IPS-20b (cell line): ENCODE measurements around the gene ANKRD28.

ENCODE experiments used
- H3K27ac ChIP-seq: one replicate; pipeline ENCODE4 v1.5.1; 2013; ENCODE audit warnings: low read length
- H3K27me3 ChIP-seq: 2 replicates; pipeline ENCODE4 v1.6.1; 2013; ENCODE audit warnings: mild to moderate bottlenecking, low read length, inconsistent platforms; ENCODE audit not compliant: insufficient read depth
- H3K36me3 ChIP-seq: 2 replicates; pipeline ENCODE4 v1.6.1; 2013; ENCODE audit warnings: low read depth, mild to moderate bottlenecking, inconsistent platforms, low read length, moderate library complexity; ENCODE audit not compliant: insufficient read depth
- H3K4me1 ChIP-seq: 2 replicates; pipeline ENCODE4 v1.6.1; 2013; ENCODE audit warnings: mild to moderate bottlenecking, control low read depth, inconsistent platforms, low read length, moderate library complexity; ENCODE audit not compliant: insufficient read depth
- H3K4me3 ChIP-seq: 2 replicates; pipeline ENCODE4 v1.5.1; 2013; ENCODE audit warnings: mild to moderate bottlenecking, low read length, inconsistent platforms
- H3K9ac ChIP-seq: 2 replicates; pipeline ENCODE4 v1.6.1; 2013; ENCODE audit warnings: low read depth, mild to moderate bottlenecking, inconsistent platforms, low read length, moderate library complexity
- H3K9me3 ChIP-seq: 2 replicates; pipeline ENCODE4 v1.6.1; 2013; ENCODE audit warnings: mild to moderate bottlenecking, low read depth, low read length, inconsistent platforms; ENCODE audit not compliant: insufficient read depth

The ANKRD28 gene

GRCh38 chr3:15681668-15682067 lies 116.1 kb downstream of the ANKRD28 start:
- Histone ChIP-seq H3K4me3 (no peak overlapping the region), H3K27me3 (no peaks in the 10 kb centered on the region), H3K9ac (no peak overlapping the region), H3K27ac (no peak overlapping the region), H3K36me3 (peaks cover 81% of the 10 kb centered on the region), H3K9me3 (no peaks in the 10 kb centered on the region), H3K4me1 (no peaks in the 10 kb centered on the region)

- H3K4me3 ChIP-seq = no peak overlapping the region
- H3K27ac ChIP-seq = no peak overlapping the region
- H3K36me3 ChIP-seq = peaks cover 81% of the 10 kb centered on the region
These were observed 118.5 kb downstream of the ANKRD28 start for GRCh38 chr3:15679306-15679705.

GRCh38 chr3:15676259-15676658 lies 121.5 kb downstream of the ANKRD28 start:
- H3K9ac ChIP-seq = no peak overlapping the region
- H3K36me3 ChIP-seq = peaks cover 76% of the 10 kb centered on the region
- H3K27ac ChIP-seq = no peak overlapping the region
- no peak overlapping the region for H3K4me3 ChIP-seq
- H3K27me3 ChIP-seq = no peaks in the 10 kb centered on the region
- H3K4me1 ChIP-seq = no peaks in the 10 kb centered on the region
- no peaks in the 10 kb centered on the region for H3K9me3 ChIP-seq

More at GRCh38 chr3:15679306-15679705, 118.5 kb downstream of the ANKRD28 start:
- no peak overlapping the region for H3K9ac ChIP-seq
- no peaks in the 10 kb centered on the region for H3K27me3 ChIP-seq
- no peaks in the 10 kb centered on the region for H3K4me1 ChIP-seq
- no peaks in the 10 kb centered on the region for H3K9me3 ChIP-seq

GRCh38 chr3:15673536-15673935 lies 124.2 kb downstream of the ANKRD28 start:
- Histone ChIP-seq H3K27ac (no peak overlapping the region), H3K4me3 (no peak overlapping the region), H3K4me1 (peaks cover 11% of the 10 kb centered on the region; the same call in 1 of the 2 replicates), H3K36me3 (peaks cover 78% of the 10 kb centered on the region), H3K9me3 (no peaks in the 10 kb centered on the region), H3K27me3 (no peaks in the 10 kb centered on the region), H3K9ac (no peak overlapping the region)

- H3K27me3 ChIP-seq = no peaks in the 10 kb centered on the region
- peaks cover 14% of the 10 kb centered on the region; the same call in 1 of the 2 replicates for H3K4me1 ChIP-seq
- H3K27ac ChIP-seq = no peak overlapping the region
- H3K4me3 ChIP-seq = no peak overlapping the region
- no peak overlapping the region for H3K9ac ChIP-seq
- H3K9me3 ChIP-seq = no peaks in the 10 kb centered on the region
- H3K36me3 ChIP-seq = peaks cover 34% of the 10 kb centered on the region
These were observed 130.3 kb downstream of the ANKRD28 start for GRCh38 chr3:15667484-15667883.

- no peaks in the 10 kb centered on the region for H3K9me3 ChIP-seq
- no peaks in the 10 kb centered on the region for H3K27me3 ChIP-seq
- no peak overlapping the region for H3K9ac ChIP-seq
- no peak overlapping the region for H3K27ac ChIP-seq
- no peak overlapping the region for H3K4me3 ChIP-seq
- peaks cover 28% of the 10 kb centered on the region for H3K36me3 ChIP-seq
- H3K4me1 ChIP-seq = peaks cover 14% of the 10 kb centered on the region; the same call in 1 of the 2 replicates
These were observed 131.5 kb downstream of the ANKRD28 start for GRCh38 chr3:15666277-15666676.

- Histone ChIP-seq H3K36me3 (peaks cover 22% of the 10 kb centered on the region), H3K27me3 (no peaks in the 10 kb centered on the region), H3K27ac (no peak overlapping the region), H3K4me1 (peaks cover 14% of the 10 kb centered on the region; the same call in 1 of the 2 replicates), H3K4me3 (no peak overlapping the region), H3K9ac (no peak overlapping the region), H3K9me3 (no peaks in the 10 kb centered on the region)
These were observed 132.1 kb downstream of the ANKRD28 start for GRCh38 chr3:15665510-15666150.

GRCh38 chr3:15664144-15664543 lies 133.6 kb downstream of the ANKRD28 start:
- peaks cover 9% of the 10 kb centered on the region for H3K36me3 ChIP-seq
- H3K9ac ChIP-seq = no peak overlapping the region
- H3K27ac ChIP-seq = no peak overlapping the region
- no peaks in the 10 kb centered on the region for H3K27me3 ChIP-seq
- H3K4me3 ChIP-seq = no peak overlapping the region
- H3K4me1 ChIP-seq = peaks cover 9% of the 10 kb centered on the region; the same call in 1 of the 2 replicates
- no peaks in the 10 kb centered on the region for H3K9me3 ChIP-seq

GRCh38 chr3:15660055-15660935 lies 137.5 kb downstream of the ANKRD28 start:
- no peaks in the 10 kb centered on the region for H3K4me1 ChIP-seq
- H3K9me3 ChIP-seq = peaks cover 22% of the 10 kb centered on the region
- H3K27ac ChIP-seq = no peak overlapping the region
- H3K36me3 ChIP-seq = no peaks in the 10 kb centered on the region
- no peak overlapping the region for H3K9ac ChIP-seq
- H3K4me3 ChIP-seq = no peak overlapping the region
- no peaks in the 10 kb centered on the region for H3K27me3 ChIP-seq

- Histone ChIP-seq H3K27me3 (no peaks in the 10 kb centered on the region), H3K9ac (no peak overlapping the region), H3K27ac (no peak overlapping the region), H3K36me3 (no peaks in the 10 kb centered on the region), H3K4me1 (no peaks in the 10 kb centered on the region), H3K9me3 (peaks cover 24% of the 10 kb centered on the region), H3K4me3 (no peak overlapping the region)
These were observed 138.4 kb downstream of the ANKRD28 start for GRCh38 chr3:15659254-15659975.

GRCh38 chr3:15657016-15657415 lies 140.8 kb downstream of the ANKRD28 start:
- no peaks in the 10 kb centered on the region for H3K4me1 ChIP-seq

More at GRCh38 chr3:15657016-15657415, 140.8 kb downstream of the ANKRD28 start:
- Histone ChIP-seq H3K9me3 (peaks cover 24% of the 10 kb centered on the region), H3K27me3 (no peaks in the 10 kb centered on the region), H3K4me3 (no peak overlapping the region), H3K9ac (no peak overlapping the region), H3K27ac (no peak overlapping the region), H3K36me3 (no peaks in the 10 kb centered on the region)
